Lower leg skin (tissue), 4 donors: ENCODE measurements around the gene FBXO5. TPM values are rescaled to one million over a fixed set of nuclear protein-coding genes. Genes with fewer than 3 reads are reported as not detected.

Source experiments
- DNase-seq, 2 donors: peaks; one replicate each; pipeline ENCODE4 v3.0.0-alpha.2; 2019; ENCODE audit warnings: low spot score in 2 of 2
- H3K4me3 ChIP-seq: fragments of 200-600 bp; sonication (generic); 2 replicates; pipeline ENCODE4 v1.5.1; 2017; ENCODE audit warnings: mild to moderate bottlenecking, low read depth; ENCODE audit not compliant: poor library complexity, severe bottlenecking
- POLR2A ChIP-seq, 2 donors: fragments of 450-650 bp; IDR thresholded peaks; one replicate each; pipeline ENCODE4 v1.6.1; 2016 to 2017; ENCODE audit warnings: antibody characterized with exemption in 2 of 2, mild to moderate bottlenecking in 1 of 2, moderate library complexity in 1 of 2
- WGBS, 2 donors: methylation state at CpG; one replicate each; pipeline ENCODE4 v1.1.5; 2018; 5-methylcytosine and 5-hydroxymethylcytosine counted together
- intact Hi-C: fragments of 100-400 bp; cut with DNase I; formaldehyde crosslinking; loops from one replicate; pipeline ENCODE4 v1.15.0; 2023; ENCODE audit warnings: low total_unique reads
- total RNA-seq, 4 donors: library from RNA; depleted of rRNA; stranded (reverse); fragments of >200 nt; gene quantifications; one replicate each; pipeline ENCODE4 v1.1.0, GENCODE V29; 2016
- TF ChIP-seq, protein P1 (sequence below), 3 donors: fragments of 450-650 bp; IDR thresholded peaks; one replicate each; pipeline ENCODE4 v1.5.1; 2016; ENCODE audit warnings: antibody characterized with exemption in 3 of 3, mild to moderate bottlenecking in 3 of 3, moderate library complexity in 2 of 3

The FBXO5 gene
- total RNA-seq, 4 donors from 2014 or later: 2.0 to 6.5 (median 3.7) TPM

DNA sequence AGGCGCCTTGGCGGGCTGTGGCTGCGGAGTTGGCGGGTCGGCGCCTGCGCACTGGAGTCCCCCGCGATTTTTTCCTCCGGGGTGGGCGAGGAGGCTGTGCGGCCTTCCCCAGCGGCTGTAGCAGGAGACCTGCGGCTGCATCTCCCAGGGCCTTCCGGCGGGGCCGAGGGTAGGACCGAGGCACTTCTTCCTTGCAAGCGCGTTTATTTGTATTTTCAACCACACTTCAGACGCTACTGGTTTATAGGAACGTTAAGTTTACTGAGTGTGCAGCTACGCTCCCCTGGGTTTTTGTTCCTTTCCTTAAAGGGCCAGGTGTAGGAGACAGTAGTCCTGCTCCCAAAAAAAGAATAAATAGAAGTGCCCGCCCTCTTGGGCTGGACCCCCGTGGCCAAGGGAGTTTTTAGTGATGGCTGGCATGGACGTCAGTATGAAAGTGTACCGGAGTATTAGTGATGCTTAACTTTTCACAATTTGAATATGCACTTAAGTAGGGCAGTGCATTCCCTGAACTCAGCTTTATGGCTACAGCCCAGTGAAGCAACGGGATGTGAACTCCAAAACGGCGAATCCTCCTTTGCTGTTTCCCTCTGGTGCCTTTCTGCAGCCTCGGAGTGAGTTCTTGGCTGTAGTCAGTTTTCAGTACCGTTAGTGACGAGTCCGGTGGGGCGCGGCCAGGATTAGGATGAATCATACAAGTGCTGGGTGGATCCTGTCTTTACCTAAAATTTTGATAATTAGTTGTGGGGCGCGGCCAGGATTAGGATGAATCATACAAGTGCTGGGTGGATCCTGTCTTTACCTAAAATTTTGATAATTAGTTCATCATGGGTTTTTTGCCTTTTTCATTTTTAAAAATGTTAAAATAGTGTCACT, 1.0 kb upstream of the FBXO5 start:
- H3K4me3 ChIP-seq: peak overlapping the region; percentile 72
- intact Hi-C loops: no loop called here
- WGBS, 2 donors: 0% methylated on average over 29 to 38 of the region's 38 CpGs
- peak; percentile 92 to 98 for DNase-seq
- TF ChIP-seq, protein P1, sequence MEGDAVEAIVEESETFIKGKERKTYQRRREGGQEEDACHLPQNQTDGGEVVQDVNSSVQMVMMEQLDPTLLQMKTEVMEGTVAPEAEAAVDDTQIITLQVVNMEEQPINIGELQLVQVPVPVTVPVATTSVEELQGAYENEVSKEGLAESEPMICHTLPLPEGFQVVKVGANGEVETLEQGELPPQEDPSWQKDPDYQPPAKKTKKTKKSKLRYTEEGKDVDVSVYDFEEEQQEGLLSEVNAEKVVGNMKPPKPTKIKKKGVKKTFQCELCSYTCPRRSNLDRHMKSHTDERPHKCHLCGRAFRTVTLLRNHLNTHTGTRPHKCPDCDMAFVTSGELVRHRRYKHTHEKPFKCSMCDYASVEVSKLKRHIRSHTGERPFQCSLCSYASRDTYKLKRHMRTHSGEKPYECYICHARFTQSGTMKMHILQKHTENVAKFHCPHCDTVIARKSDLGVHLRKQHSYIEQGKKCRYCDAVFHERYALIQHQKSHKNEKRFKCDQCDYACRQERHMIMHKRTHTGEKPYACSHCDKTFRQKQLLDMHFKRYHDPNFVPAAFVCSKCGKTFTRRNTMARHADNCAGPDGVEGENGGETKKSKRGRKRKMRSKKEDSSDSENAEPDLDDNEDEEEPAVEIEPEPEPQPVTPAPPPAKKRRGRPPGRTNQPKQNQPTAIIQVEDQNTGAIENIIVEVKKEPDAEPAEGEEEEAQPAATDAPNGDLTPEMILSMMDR (IDR thresholded peaks at IDR 0.05): no peak
- no peak for TF ChIP-seq POLR2A (IDR thresholded peaks at IDR 0.05)

DNA sequence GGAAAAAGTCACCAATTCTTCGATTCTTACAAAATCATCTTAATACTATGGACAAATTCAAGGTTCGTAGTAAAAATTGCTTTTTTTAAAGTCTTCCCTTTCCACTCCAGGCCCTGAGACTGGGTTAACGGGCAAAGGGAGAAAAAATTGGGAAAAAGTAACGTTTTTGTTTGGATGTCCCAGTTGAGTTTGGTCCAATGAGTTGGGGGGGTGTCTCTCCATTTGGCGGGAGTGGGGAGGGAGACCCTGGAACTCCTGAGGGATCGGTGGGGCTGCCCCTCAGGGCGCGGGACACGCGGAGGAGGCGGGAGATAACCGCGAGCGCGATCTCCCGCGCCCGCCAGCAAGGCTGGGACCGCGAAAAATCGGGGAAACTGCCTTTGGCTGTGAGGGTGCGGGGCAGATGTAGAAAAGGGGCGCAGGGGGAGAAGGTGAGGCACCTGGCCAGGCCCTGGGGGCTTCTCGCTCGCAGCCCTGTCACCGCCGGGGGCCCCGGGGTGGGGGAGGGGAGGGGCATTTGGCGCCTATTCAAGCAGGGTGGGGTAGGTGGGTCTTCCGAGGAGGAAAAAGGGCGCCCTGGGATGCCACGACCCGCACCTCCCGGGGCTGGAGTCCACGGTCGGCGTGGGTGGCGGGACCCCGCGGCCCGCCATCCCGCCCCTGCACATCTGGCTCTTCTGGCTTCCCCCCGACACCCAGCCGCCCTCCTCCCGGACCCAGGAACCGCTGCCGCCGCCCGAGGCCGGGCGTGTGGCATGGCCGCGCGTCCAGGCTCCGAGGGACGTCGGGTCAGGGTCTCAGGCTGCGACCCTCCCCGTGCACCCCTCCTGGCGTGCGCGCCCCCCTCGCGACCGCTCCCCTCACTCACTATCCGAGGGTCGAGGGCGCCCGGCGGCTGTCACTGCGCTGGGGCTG, 595 bp downstream of the FBXO5 start:
- peak overlapping the region; percentile 56 for H3K4me3 ChIP-seq
- intact Hi-C loops: no loop called here
- no peak for TF ChIP-seq POLR2A (IDR thresholded peaks at IDR 0.05)
- TF ChIP-seq, protein P1 (IDR thresholded peaks at IDR 0.05): no peak
- 4 to 12% methylated on average over 35 to 71 of the region's 71 CpGs for WGBS, 2 donors
- no peak for DNase-seq

DNA sequence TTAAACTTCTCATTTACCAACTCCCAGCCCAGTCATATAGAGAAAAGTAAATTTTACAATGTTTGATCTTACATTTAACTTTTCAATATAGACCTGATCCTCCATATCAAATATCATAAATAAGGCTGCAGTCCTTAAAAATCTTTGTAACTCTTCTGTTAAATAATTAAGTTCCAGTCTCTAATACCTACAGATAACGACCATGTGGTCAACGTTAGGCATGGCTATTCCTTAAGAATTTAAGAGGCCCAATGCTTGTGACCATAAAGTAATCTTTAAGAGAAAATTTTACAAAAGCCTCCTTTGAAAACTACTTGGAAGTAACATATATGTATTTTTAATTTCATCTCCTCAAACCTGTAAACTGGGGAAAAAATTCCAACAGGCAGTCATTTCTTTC, 1.6 kb downstream of the FBXO5 start:
- TF ChIP-seq, protein P1 (IDR thresholded peaks at IDR 0.05): no peak
- TF ChIP-seq POLR2A (IDR thresholded peaks at IDR 0.05): no peak
- H3K4me3 ChIP-seq: no peak overlapping the region
- intact Hi-C loops: no loop called here
- WGBS, 2 donors: 47 to 50% methylated on average over 2 of the region's 2 CpGs
- DNase-seq: no peak

DNA sequence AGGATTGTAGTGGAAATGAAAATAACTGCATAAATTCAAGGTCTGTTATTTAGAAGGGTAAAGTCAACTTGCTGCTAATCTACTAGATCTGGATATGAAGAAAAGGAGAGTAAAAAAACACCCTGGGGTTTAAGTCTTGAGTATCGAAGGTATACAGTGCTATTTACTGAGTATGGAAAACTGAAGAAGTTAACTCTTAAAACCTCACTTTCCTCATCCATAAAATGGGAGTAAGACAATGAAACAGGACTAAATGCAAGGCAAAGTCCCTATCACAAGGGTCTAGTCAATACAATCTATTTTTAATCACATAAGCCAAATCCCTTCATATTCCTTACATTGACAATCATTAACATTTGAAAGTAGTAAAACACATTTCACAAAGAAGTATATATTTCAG, 2.2 kb downstream of the FBXO5 start:
- H3K4me3 ChIP-seq: no peak overlapping the region
- TF ChIP-seq POLR2A (IDR thresholded peaks at IDR 0.05): no peak
- TF ChIP-seq, protein P1 (IDR thresholded peaks at IDR 0.05): no peak
- intact Hi-C loops: no loop called here
- DNase-seq: no peak
- 58 to 63% methylated on average over 1 of the region's 1 CpG for WGBS, 2 donors

DNA sequence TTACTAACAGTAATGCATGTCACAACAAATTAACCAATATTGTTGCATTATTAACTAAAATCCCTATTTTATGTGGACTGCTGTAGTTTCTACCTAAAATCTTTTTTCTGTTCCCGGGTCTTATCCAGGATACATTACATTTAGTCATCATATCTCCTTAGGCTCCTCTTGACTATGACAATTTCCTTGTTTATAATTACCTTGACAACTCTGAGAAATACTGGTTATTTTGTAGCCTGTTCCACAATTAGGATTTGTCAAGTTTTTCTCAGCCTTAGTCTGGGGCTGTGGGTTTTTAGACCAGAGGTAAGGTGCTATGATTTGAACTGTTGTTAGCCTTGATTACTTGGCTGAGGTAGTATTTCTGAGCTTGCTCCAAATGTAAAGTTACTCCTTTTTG, 3.7 kb downstream of the FBXO5 start:
- intact Hi-C loops: no loop called here
- 58 to 82% methylated on average over 1 of the region's 1 CpG for WGBS, 2 donors
- TF ChIP-seq POLR2A (IDR thresholded peaks at IDR 0.05): no peak
- TF ChIP-seq, protein P1 (IDR thresholded peaks at IDR 0.05): no peak
- DNase-seq: no peak
- H3K4me3 ChIP-seq: no peak overlapping the region
